BE2C (cell line): ENCODE measurements around the gene CCNE1.

Source experiments
- DNase-seq: peaks from one replicate; pipeline ENCODE4 v3.0.0-alpha.2; 2020
- H3K27me3 ChIP-seq: fragments of 250-450 bp; sonication (Bioruptor Pico); 2 replicates; pipeline ENCODE4 v1.5.1; 2020; ENCODE audit warnings: mild to moderate bottlenecking
- H3K36me3 ChIP-seq: fragments of 250-450 bp; sonication (Bioruptor Pico); 2 replicates; pipeline ENCODE4 v1.5.1; 2020; ENCODE audit warnings: mild to moderate bottlenecking
- H3K4me1 ChIP-seq: fragments of 250-450 bp; sonication (Bioruptor Pico); 2 replicates; pipeline ENCODE4 v1.5.1; 2020
- H3K4me3 ChIP-seq: 2 replicates; pipeline ENCODE4 v1.5.1; 2011; ENCODE audit warnings: low read depth, low read length
- H3K9me3 ChIP-seq: fragments of 250-450 bp; sonication (Bioruptor Pico); 2 replicates; pipeline ENCODE4 v1.5.1; 2020
- CTCF ChIP-seq: IDR thresholded peaks from 2 replicates; pipeline ENCODE4 v1.5.1; 2012; ENCODE audit warnings: mild to moderate bottlenecking, low read depth, low read length

The CCNE1 gene

GRCh38 chr19:29831686-29832085 lies 19.9 kb downstream of the CCNE1 start:
- Histone ChIP-seq H3K4me1 (no peaks in the 10 kb centered on the region), H3K4me3 (no peak overlapping the region), H3K27me3 (peaks cover 9% of the 10 kb centered on the region; the same call in 1 of the 2 replicates), H3K36me3 (no peaks in the 10 kb centered on the region), H3K9me3 (no peaks in the 10 kb centered on the region)
- no peak for TF ChIP-seq CTCF
- DNase-seq = no peak

GRCh38 chr19:29832801-29833200 lies 21.0 kb downstream of the CCNE1 start:
- Histone ChIP-seq H3K27me3 (peaks cover 9% of the 10 kb centered on the region; the same call in 1 of the 2 replicates), H3K9me3 (no peaks in the 10 kb centered on the region), H3K36me3 (no peaks in the 10 kb centered on the region), H3K4me3 (no peak overlapping the region), H3K4me1 (no peaks in the 10 kb centered on the region)
- no peak for DNase-seq
- no peak for TF ChIP-seq CTCF

GRCh38 chr19:29833614-29834261 lies 21.9 kb downstream of the CCNE1 start:
- no peak for DNase-seq
- Histone ChIP-seq H3K36me3 (no peaks in the 10 kb centered on the region), H3K27me3 (peaks cover 9% of the 10 kb centered on the region; the same call in 1 of the 2 replicates), H3K4me1 (no peaks in the 10 kb centered on the region), H3K9me3 (no peaks in the 10 kb centered on the region), H3K4me3 (no peak overlapping the region)
- no peak for TF ChIP-seq CTCF

GRCh38 chr19:29834991-29835846 lies 23.4 kb downstream of the CCNE1 start:
- no peak for DNase-seq
- peaks cover 11% of the 10 kb centered on the region for H3K27me3 ChIP-seq
- no peak for TF ChIP-seq CTCF

GRCh38 chr19:29836409-29836825 lies 24.6 kb downstream of the CCNE1 start:
- no peak for TF ChIP-seq CTCF
- H3K9me3 ChIP-seq = no peaks in the 10 kb centered on the region
- no peak overlapping the region for H3K4me3 ChIP-seq
- no peaks in the 10 kb centered on the region; the same call in 1 of the 2 replicates for H3K4me1 ChIP-seq
- peaks cover 7% of the 10 kb centered on the region for H3K27me3 ChIP-seq
- no peak for DNase-seq
- H3K36me3 ChIP-seq = no peaks in the 10 kb centered on the region

More at GRCh38 chr19:29834991-29835846, 23.4 kb downstream of the CCNE1 start:
- Histone ChIP-seq H3K4me1 (no peaks in the 10 kb centered on the region), H3K4me3 (no peak overlapping the region), H3K36me3 (no peaks in the 10 kb centered on the region), H3K9me3 (no peaks in the 10 kb centered on the region)
